OCI-LY1 (cell line): ENCODE results near the gene SLC38A8.

Experiments
- H2AFZ ChIP-seq: fragments of 200-600 bp; sonication (generic), shearing (Covaris generic); 2 replicates; pipeline ENCODE4 v1.6.0; 2014; ENCODE audit warnings: antibody characterized with exemption, mild to moderate bottlenecking, low read length
- H3F3A ChIP-seq: fragments of 200-600 bp; sonication (generic), shearing (Covaris generic); 2 replicates; pipeline ENCODE4 v1.6.0; 2014; ENCODE audit warnings: mild to moderate bottlenecking, antibody characterized with exemption, low read length, moderate library complexity; ENCODE audit not compliant: insufficient read depth
- H3K27ac ChIP-seq: fragments of 200-600 bp; sonication (generic); 2 replicates; pipeline ENCODE4 v1.5.1; 2014; ENCODE audit warnings: low read length, mixed run types, mild to moderate bottlenecking, low read depth; ENCODE audit not compliant: poor library complexity, severe bottlenecking
- H3K27me3 ChIP-seq: fragments of 200-600 bp; sonication (generic); 2 replicates; pipeline ENCODE4 v1.6.0; 2014; ENCODE audit warnings: antibody characterized with exemption, mild to moderate bottlenecking, low read length, moderate library complexity; ENCODE audit not compliant: insufficient read depth
- H3K36me3 ChIP-seq: fragments of 200-600 bp; sonication (generic); 2 replicates; pipeline ENCODE4 v1.6.1; 2014; ENCODE audit warnings: mild to moderate bottlenecking, antibody characterized with exemption, low read length, moderate library complexity, mixed read lengths; ENCODE audit not compliant: insufficient read depth
- H3K4me1 ChIP-seq: fragments of 200-600 bp; sonication (generic); 2 replicates; pipeline ENCODE4 v1.5.1; 2014; ENCODE audit warnings: mild to moderate bottlenecking, low read length, moderate library complexity; ENCODE audit not compliant: insufficient read depth, severe bottlenecking
- H3K4me2 ChIP-seq: fragments of 200-600 bp; sonication (generic), shearing (Covaris generic); 2 replicates; pipeline ENCODE4 v1.6.1; 2014; ENCODE audit warnings: low read length
- H3K4me3 ChIP-seq: fragments of 200-600 bp; sonication (generic); 2 replicates; pipeline ENCODE4 v1.5.1; 2014; ENCODE audit warnings: low read length, low read depth, mild to moderate bottlenecking, mixed read lengths; ENCODE audit not compliant: poor library complexity, severe bottlenecking
- H3K79me2 ChIP-seq: fragments of 200-600 bp; shearing (Covaris generic); 2 replicates; pipeline ENCODE4 v1.6.1; 2016; ENCODE audit warnings: mixed run types, low read length, mixed read lengths; ENCODE audit not compliant: insufficient read depth
- H3K9ac ChIP-seq: fragments of 200-600 bp; sonication (generic), shearing (Covaris generic); 2 replicates; pipeline ENCODE4 v1.6.1; 2014; ENCODE audit warnings: mild to moderate bottlenecking, low read length, mixed read lengths
- H3K9me2 ChIP-seq: fragments of 200-600 bp; sonication (generic), shearing (Covaris generic); 2 replicates; pipeline ENCODE4 v1.6.1; 2014; ENCODE audit warnings: low read depth, mild to moderate bottlenecking, low read length, mixed read lengths
- H3K9me3 ChIP-seq: fragments of 200-600 bp; shearing (Covaris generic); 2 replicates; pipeline ENCODE4 v1.6.1; 2014; ENCODE audit warnings: low read length, mixed read lengths
- H4K20me1 ChIP-seq: fragments of 200-600 bp; sonication (generic), shearing (Covaris generic); 2 replicates; pipeline ENCODE4 v1.6.0; 2016; ENCODE audit warnings: mild to moderate bottlenecking, low read length; ENCODE audit not compliant: insufficient read depth
- EZH2 ChIP-seq: fragments of 200-600 bp; sonication (generic), shearing (Covaris generic); IDR thresholded peaks from 2 replicates; pipeline ENCODE4 v1.8.0; 2017; ENCODE audit warnings: borderline replicate concordance, mixed run types, mild to moderate bottlenecking, antibody characterized with exemption, low read length, moderate library complexity, mixed read lengths
- TF ChIP-seq, protein P1 (sequence below): fragments of 200-600 bp; sonication (generic), shearing (Covaris generic); IDR thresholded peaks from 2 replicates; pipeline ENCODE4 v1.5.1; 2017; ENCODE audit warnings: mild to moderate bottlenecking, antibody characterized with exemption, low read length, moderate library complexity, mixed read lengths

SLC38A8 gene

DNA sequence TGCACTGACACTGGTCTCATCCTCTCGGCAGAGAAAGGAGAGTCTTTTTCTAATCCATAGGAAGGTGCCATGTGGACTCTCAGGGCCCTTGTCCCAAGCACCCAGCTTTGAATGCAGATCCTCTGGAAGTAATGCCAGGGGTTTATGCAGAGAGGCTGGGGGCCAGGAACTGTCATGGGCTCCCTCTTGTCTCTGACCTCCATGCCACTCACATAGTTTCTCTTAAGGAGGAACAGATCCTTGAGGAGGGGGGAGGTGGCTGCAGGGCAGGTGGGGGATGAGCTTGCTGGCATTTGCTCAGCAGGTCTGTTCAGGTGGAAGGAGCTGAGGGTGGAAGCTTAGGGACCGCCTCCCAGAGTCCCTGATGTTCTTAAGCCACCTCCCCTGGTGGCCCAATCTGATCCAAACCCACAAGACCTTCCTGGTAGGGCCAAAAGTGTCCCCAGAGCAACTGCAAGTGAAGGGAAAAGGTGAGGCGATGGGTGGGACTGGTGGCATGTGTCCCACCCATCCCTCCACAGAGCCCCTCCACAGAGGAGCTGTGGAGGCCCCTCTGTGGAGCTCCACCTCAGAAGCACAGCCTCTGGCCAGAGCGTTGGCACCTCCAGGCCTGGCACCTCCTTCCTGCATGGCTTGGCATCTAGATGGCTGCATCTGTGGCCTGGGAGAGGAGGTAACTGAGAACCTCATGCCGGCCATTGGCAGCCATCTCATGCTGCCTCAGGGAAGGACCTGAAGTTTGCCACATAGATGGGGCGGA is 65.4 kb downstream of the SLC38A8 start:
- no peak overlapping the region for H3K9ac ChIP-seq
- H3K27me3 ChIP-seq, result peaks cover 3% of the 10 kb centered on the region
- no peaks in the 10 kb centered on the region for H3K4me1 ChIP-seq
- H3K36me3 ChIP-seq, result no peaks in the 10 kb centered on the region
- TF ChIP-seq, protein P1, sequence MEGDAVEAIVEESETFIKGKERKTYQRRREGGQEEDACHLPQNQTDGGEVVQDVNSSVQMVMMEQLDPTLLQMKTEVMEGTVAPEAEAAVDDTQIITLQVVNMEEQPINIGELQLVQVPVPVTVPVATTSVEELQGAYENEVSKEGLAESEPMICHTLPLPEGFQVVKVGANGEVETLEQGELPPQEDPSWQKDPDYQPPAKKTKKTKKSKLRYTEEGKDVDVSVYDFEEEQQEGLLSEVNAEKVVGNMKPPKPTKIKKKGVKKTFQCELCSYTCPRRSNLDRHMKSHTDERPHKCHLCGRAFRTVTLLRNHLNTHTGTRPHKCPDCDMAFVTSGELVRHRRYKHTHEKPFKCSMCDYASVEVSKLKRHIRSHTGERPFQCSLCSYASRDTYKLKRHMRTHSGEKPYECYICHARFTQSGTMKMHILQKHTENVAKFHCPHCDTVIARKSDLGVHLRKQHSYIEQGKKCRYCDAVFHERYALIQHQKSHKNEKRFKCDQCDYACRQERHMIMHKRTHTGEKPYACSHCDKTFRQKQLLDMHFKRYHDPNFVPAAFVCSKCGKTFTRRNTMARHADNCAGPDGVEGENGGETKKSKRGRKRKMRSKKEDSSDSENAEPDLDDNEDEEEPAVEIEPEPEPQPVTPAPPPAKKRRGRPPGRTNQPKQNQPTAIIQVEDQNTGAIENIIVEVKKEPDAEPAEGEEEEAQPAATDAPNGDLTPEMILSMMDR, result no peak
- no peak for TF ChIP-seq EZH2
- no peaks in the 10 kb centered on the region for H3K9me3 ChIP-seq
- H3K79me2 ChIP-seq, result no peaks in the 10 kb centered on the region
- H4K20me1 ChIP-seq, result no peaks in the 10 kb centered on the region
- H3K4me2 ChIP-seq, result no peak overlapping the region
- H3F3A ChIP-seq, result no peaks in the 10 kb centered on the region
- H3K9me2 ChIP-seq, result no peaks in the 10 kb centered on the region
- H2AFZ ChIP-seq, result no peak overlapping the region
- no peak overlapping the region for H3K4me3 ChIP-seq
- no peak overlapping the region for H3K27ac ChIP-seq

DNA sequence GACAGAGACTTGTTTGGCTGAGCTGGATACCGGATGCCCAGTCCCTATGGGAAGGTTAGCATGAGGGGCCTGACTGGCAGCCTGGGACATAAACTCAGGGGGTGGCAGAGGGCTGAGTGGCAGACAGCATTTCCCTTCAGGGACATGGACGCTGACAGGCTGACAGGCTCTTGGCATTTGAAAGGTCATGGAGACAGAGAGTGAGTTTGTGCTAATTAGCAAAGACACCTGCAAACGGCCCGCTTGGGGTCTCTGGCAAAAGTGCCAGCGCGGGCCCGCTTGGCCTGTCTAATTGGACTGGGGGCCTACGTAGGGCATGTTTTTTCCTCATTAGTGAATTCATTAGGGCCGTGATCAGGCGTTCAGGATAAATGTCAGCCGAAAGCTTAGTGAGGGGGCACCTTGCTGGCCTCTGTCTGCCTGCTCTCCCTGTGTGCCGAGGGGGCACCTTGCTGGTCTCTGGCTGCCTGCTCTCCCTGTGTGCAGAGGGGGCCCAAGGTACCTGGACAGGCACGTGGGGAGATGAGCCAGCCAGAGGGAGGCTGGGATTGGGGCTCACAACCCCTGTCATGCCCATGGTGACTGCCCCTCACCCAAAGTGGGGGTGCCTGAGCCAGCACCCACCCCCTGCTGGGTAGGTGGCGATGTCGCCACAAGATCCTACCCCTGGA is 66.9 kb downstream of the SLC38A8 start:
- peaks cover 3% of the 10 kb centered on the region for H3K27me3 ChIP-seq
- H3K36me3 ChIP-seq, result no peaks in the 10 kb centered on the region
- no peak overlapping the region for H2AFZ ChIP-seq
- no peaks in the 10 kb centered on the region for H3F3A ChIP-seq
- no peaks in the 10 kb centered on the region for H3K9me3 ChIP-seq
- no peak for TF ChIP-seq EZH2
- TF ChIP-seq, protein P1, result no peak
- H3K9ac ChIP-seq, result no peak overlapping the region
- H3K27ac ChIP-seq, result no peak overlapping the region
- no peaks in the 10 kb centered on the region for H4K20me1 ChIP-seq
- no peaks in the 10 kb centered on the region for H3K9me2 ChIP-seq
- no peaks in the 10 kb centered on the region for H3K79me2 ChIP-seq
- no peak overlapping the region for H3K4me2 ChIP-seq
- no peaks in the 10 kb centered on the region for H3K4me1 ChIP-seq
- H3K4me3 ChIP-seq, result no peak overlapping the region

DNA sequence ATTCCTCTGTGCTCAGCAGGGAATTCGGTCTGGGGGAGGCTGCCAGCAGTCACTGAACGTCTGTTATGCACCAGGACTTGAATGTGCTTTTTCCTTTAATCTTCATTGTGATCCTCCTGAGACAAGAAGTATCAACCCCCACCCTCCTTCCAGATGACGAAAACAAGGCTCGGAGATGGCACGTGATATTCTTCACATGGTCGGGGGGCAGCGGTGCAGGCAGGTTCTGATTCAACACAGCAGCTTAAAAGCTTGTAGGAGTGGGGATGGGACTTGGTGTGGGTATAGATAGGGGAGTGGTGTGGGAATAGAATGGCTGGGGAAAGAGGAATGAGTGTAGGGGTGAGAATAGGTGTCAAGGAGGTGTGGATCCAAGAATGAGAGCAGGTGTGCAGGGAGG is 68.1 kb downstream of the SLC38A8 start:
- Histone ChIP-seq H4K20me1 (no peaks in the 10 kb centered on the region), H3K9me2 (no peaks in the 10 kb centered on the region), H3K4me2 (no peak overlapping the region), H2AFZ (no peak overlapping the region), H3K9ac (no peak overlapping the region), H3F3A (no peaks in the 10 kb centered on the region), H3K27ac (no peak overlapping the region), H3K9me3 (no peaks in the 10 kb centered on the region), H3K27me3 (peaks cover 3% of the 10 kb centered on the region), H3K4me3 (no peak overlapping the region), H3K4me1 (no peaks in the 10 kb centered on the region), H3K79me2 (no peaks in the 10 kb centered on the region), H3K36me3 (no peaks in the 10 kb centered on the region)
- TF ChIP-seq, protein P1, result no peak
- TF ChIP-seq EZH2, result no peak
